ENCODE results near the gene TIE1.

TIE1 gene

DNA sequence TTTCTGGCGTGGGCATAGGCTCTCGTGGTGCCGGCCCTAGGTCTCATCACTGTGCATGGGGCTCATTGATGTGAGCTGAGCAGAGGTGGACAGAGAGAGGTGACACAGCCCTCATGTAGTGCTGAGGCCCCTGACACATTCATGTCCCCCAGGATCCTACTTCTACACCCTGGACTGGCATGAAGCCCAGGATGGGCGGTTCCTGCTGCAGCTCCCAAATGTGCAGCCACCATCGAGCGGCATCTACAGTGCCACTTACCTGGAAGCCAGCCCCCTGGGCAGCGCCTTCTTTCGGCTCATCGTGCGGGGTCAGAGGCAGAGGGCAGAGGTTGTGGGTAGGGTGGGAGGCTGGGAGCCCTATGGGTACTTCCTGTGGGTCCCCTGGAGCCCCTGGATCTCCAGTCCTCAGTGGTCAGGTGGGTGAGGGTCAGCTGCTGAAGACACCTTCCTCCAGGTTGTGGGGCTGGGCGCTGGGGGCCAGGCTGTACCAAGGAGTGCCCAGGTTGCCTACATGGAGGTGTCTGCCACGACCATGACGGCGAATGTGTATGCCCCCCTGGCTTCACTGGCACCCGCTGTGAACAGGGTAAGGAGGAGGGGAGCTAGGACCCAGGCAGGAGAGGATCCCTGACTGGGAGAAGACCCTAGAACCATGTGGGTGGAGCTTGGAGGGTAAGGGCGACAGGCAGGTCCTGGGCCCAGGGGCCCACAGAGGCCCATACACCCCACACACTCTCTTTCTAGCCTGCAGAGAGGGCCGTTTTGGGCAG is 6.1 kb downstream of the TIE1 start:
- H3K4me3 ChIP-seq (ENCODE audit: low read length): no peak overlapping the region
- DNase-seq (ENCODE audit: low read depth): no peak
- TF ChIP-seq, protein P1, sequence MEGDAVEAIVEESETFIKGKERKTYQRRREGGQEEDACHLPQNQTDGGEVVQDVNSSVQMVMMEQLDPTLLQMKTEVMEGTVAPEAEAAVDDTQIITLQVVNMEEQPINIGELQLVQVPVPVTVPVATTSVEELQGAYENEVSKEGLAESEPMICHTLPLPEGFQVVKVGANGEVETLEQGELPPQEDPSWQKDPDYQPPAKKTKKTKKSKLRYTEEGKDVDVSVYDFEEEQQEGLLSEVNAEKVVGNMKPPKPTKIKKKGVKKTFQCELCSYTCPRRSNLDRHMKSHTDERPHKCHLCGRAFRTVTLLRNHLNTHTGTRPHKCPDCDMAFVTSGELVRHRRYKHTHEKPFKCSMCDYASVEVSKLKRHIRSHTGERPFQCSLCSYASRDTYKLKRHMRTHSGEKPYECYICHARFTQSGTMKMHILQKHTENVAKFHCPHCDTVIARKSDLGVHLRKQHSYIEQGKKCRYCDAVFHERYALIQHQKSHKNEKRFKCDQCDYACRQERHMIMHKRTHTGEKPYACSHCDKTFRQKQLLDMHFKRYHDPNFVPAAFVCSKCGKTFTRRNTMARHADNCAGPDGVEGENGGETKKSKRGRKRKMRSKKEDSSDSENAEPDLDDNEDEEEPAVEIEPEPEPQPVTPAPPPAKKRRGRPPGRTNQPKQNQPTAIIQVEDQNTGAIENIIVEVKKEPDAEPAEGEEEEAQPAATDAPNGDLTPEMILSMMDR (conservative IDR thresholded peaks at IDR 0.05; ENCODE audit: low read length): no peak

DNA sequence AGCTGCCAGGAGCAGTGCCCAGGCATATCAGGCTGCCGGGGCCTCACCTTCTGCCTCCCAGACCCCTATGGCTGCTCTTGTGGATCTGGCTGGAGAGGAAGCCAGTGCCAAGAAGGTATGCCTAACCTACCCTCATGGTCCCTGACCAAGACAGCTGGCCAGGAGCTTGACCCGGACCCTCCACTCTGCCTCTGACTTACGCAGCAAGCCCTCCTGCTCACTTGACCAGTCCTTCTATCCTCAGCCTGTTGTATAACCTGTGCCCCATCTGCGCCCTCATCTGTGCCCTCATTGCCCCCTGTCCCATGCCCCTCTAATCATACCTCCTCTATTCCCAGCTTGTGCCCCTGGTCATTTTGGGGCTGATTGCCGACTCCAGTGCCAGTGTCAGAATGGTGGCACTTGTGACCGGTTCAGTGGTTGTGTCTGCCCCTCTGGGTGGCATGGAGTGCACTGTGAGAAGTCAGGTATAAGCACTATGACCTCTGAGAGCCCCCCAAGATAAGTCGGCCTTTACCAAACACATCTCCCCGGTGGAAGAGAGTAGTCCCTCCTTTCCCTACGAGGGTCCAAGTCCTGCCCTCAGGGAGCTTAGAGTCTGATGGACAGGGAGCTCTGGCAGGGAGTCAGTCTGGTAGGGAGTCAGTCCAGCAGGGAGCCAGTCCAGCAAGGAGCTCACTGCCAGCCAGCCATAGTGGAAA is 6.8 kb downstream of the TIE1 start:
- H3K4me3 ChIP-seq (ENCODE audit: low read length): no peak overlapping the region
- no peak for DNase-seq (ENCODE audit: low read depth)
- TF ChIP-seq, protein P1 (conservative IDR thresholded peaks at IDR 0.05; ENCODE audit: low read length): no peak

DNA sequence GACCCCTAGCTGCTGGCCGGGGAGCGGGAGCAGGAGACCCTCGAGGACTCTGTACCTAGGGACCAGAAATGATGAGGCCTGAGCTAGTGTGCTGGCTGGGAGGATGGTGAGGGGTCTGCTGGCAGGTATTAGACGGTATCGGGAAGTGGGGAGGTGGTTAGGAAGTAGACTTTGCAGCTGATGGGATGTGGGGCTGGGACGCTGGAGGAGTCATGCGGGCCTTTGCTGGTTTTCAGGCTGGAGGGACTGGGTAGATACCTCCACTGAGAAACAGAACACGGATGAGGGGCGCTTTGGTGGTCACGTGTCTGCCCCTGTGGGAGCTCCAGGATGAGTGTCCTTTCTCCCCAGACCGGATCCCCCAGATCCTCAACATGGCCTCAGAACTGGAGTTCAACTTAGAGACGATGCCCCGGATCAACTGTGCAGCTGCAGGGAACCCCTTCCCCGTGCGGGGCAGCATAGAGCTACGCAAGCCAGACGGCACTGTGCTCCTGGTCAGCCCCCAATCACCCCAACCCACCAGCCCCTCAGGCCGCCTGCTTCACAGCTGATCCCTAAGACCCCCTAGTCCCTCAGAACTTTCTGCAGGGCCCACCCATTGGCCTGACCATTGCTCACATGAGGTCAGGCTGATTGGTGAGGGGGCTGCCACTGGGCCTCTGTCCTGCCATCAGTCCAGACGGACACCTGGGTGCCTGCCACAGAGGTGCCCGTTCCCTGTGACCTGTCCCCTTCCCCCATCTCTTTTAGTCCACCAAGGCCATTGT is 8.0 kb downstream of the TIE1 start:
- no peak for DNase-seq (ENCODE audit: low read depth)
- TF ChIP-seq, protein P1 (conservative IDR thresholded peaks at IDR 0.05; ENCODE audit: low read length): no peak

DNA sequence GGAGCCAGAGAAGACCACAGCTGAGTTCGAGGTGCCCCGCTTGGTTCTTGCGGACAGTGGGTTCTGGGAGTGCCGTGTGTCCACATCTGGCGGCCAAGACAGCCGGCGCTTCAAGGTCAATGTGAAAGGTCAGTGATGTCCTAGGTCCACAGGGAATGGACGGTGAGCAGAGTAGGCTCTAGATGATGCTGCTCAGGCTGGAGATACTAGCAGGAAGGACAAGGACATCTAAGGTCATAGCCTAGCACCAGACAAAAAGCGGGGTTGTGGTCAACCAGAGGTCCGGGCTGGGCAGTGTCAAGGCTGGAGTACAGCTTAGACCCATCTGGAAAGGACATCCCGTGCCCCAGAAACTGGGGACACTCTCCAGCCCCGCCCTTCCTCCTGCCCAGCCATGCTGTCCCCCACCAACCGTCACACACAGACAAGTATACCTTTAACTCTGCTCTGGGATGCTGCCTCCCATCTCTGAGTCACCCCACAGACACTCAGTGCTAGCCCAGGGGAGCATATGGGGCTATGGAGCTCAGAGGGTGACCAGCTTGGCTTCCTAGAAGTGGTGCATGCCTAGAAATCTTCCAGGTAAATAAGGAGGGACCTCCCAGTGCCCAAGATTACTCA is 8.7 kb downstream of the TIE1 start:
- TF ChIP-seq, protein P1 (conservative IDR thresholded peaks at IDR 0.05; ENCODE audit: low read length): no peak
- no peak for DNase-seq (ENCODE audit: low read depth)
- H3K4me3 ChIP-seq (ENCODE audit: low read length): no peak overlapping the region

More for the DNA sequence above, 8.0 kb downstream of the TIE1 start:
- no peak overlapping the region for H3K4me3 ChIP-seq (ENCODE audit: low read length)

DNA sequence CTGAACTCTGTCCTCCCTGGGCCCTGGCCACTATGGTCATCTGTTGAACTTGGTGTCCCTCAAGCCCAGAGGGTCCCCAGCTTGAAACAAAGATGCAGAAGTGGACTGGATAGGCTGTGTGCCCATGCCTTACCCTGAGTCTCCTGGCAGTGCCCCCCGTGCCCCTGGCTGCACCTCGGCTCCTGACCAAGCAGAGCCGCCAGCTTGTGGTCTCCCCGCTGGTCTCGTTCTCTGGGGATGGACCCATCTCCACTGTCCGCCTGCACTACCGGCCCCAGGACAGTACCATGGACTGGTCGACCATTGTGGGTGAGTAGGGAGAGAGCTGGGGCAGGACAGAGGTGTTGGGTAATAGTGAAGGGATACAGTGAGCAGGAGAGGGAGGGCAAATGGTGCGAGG is 10.7 kb downstream of the TIE1 start:
- TF ChIP-seq, protein P1 (conservative IDR thresholded peaks at IDR 0.05; ENCODE audit: low read length): no peak
- DNase-seq (ENCODE audit: low read depth): no peak
- H3K4me3 ChIP-seq (ENCODE audit: low read length): no peak overlapping the region

DNA sequence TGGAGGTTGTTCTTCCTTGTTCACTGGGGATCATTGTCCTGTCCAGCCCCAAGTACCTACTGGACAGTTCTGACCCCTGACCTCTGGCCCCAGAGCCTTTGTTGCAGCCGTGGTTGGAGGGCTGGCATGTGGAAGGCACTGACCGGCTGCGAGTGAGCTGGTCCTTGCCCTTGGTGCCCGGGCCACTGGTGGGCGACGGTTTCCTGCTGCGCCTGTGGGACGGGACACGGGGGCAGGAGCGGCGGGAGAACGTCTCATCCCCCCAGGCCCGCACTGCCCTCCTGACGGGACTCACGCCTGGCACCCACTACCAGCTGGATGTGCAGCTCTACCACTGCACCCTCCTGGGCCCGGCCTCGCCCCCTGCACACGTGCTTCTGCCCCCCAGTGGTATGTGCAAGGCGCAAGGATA is 11.4 kb downstream of the TIE1 start:
- no peak overlapping the region for H3K4me3 ChIP-seq (ENCODE audit: low read length)
- TF ChIP-seq, protein P1 (conservative IDR thresholded peaks at IDR 0.05; ENCODE audit: low read length): no peak
- no peak for DNase-seq (ENCODE audit: low read depth)

All from AG10803 (cell line).